ENCODE results near the gene EN2.

EN2 gene

DNA sequence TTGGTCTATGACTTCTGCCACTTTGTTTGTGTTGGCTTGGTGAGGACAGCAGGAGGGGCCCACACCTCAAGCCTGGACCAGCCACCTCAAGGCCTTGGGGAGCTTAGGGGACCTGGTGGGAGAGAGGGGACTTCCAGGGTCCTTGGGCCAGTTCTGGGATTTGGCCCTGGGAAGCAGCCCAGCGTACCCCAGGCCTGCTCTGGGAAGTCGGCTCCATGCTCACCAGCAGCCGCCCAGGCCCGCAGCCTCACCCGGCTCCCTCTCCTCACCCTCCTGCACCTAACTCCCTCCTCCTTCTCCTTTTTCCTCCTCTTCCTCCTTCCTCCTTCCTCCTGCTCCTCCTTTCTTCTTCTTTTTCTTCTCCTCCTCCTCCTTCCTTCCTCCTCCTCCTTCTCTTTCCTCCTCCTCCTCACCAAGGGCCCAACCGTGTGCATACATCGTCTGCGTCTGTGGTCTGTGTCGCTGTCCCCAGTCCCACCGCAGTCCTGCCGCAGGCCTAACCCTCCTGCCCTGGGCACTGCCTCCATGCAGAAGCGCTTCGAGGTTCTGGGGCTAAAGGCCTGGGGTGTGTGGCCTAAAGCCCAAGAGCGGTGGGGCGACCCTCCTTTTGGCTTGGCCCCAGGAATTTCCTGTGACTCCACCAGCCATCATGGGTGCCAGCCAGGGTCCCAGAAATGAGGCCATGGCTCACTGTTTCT, 5.3 kb downstream of the EN2 start:
- DNase-seq (ENCODE audit: low read depth in 1 of 2, low spot score in 1 of 2): no peak

GRCh38 chr7:155464183-155464582, 6.3 kb downstream of the EN2 start:
- DNase-seq (ENCODE audit: low read depth in 1 of 2, low spot score in 1 of 2): no peak

DNA sequence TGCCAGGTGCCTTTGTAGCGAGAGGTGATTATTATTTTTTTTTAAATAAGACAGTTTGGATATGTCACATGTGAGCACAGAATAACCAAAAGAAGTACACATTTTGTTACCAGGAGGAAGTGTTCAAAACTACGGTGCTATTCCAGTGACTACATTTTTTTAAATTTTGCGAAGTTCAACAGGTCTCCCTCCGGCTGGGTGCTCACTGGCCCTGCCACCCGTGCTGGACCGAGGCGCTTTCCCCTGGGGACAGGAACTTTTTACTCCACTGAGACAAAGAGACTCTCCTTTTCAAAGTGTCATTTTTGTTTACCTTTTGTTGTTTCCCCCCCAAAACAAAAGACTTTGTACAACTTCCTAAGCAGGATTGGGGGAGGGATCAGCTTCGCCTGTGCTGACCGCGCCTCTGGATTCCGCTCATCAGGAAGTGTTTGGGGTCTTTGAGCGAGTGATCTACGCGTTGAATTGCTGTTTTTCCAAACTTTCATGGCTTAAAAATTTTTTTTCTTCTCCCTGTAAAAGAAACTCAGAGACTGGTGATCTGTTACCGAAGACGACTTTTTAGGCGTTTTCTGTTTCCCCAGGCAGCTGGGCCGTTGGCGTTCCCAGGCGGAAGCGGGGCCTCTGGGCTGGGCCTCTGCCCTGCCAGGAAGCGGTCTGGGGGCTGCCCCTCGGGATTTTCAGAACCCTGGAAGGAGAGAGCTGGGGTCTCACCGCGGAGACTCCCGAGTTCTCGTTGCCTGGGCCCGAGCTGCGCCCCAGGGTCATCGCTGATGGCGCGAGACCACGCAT, 7.2 kb downstream of the EN2 start:
- no peak for DNase-seq (ENCODE audit: low read depth in 1 of 2, low spot score in 1 of 2)

- no peak for DNase-seq (ENCODE audit: low read depth in 1 of 2, low spot score in 1 of 2)
Measured at GRCh38 chr7:155465761-155466141, 7.8 kb downstream of the EN2 start.

GRCh38 chr7:155466142-155466813, 8.3 kb downstream of the EN2 start:
- DNase-seq (ENCODE audit: low read depth in 1 of 2, low spot score in 1 of 2): no peak

- no peak for DNase-seq (ENCODE audit: low read depth in 1 of 2, low spot score in 1 of 2)
Measured at GRCh38 chr7:155466814-155467733, 9.1 kb downstream of the EN2 start.

- DNase-seq (ENCODE audit: low read depth in 1 of 2, low spot score in 1 of 2): no peak
Measured at GRCh38 chr7:155467846-155468784, 10.2 kb downstream of the EN2 start.

GRCh38 chr7:155468785-155469148, 10.8 kb downstream of the EN2 start:
- no peak for DNase-seq (ENCODE audit: low read depth in 1 of 2, low spot score in 1 of 2)

GRCh38 chr7:155469311-155470185, 11.6 kb downstream of the EN2 start:
- DNase-seq (ENCODE audit: low read depth in 1 of 2, low spot score in 1 of 2): no peak

DNA sequence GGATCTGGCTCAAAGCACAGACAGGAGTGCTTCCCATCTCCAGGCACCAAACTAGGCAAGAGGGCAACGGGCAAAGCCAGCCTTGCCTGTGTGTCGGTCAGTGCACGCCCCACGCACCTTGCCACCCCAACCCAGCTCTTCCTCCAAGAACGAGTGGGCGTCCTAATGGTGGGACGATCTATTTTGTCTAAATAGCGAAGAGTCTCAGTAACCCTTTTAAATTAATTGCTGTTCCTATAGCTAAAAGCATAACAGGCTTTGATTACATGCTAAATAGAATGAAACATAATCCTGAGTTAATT, 12.2 kb downstream of the EN2 start:
- no peak for DNase-seq (ENCODE audit: low read depth in 1 of 2, low spot score in 1 of 2)

DNA sequence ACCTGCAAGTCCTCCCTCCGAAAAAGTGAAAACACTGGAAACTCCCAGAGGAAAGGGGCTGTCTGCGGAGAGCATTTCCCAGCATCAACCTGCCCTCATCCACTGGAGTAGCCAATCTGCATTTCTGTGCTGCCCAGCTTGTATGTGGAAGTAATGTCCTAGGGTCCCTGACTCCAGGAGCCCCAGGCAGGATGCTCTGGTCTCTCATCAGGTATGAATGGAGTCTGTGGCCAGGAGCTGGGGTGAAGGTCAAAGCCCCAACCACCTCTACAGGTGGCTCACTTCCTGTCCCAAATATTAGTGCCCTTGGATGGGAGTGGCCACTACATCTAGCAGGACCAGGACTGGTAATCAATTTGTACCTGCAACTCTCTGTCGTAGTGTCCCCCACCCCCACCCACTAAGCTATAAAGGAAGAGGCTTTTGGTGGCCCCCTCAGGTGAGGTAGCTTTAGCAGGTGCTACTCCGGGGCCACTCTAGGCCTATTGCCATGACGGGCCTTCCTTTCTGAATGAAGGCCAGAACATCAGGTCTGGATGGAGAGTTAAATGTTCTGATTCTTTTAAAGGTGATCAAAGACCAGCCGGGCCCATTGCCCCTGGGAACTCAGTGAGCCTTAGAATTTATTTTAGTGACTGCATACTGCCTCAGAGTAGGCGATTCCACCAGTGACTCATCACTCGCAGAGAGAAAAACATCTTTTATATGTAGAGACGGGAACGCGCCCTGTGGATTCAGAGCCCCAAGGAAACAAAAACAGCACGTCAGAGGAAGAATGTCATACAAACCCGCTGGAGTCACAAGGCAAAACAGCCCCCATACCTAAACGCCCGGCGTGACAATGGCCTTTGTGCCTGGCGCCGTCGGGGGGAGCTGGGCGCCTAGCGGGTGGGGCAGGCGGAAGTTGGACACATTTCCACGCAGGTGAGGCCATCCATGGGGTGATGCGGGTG, 13.0 kb downstream of the EN2 start:
- no peak for DNase-seq (ENCODE audit: low read depth in 1 of 2, low spot score in 1 of 2)

- no peak for DNase-seq (ENCODE audit: low read depth in 1 of 2, low spot score in 1 of 2)
Measured at GRCh38 chr7:155471718-155472117, 13.8 kb downstream of the EN2 start.

DNA sequence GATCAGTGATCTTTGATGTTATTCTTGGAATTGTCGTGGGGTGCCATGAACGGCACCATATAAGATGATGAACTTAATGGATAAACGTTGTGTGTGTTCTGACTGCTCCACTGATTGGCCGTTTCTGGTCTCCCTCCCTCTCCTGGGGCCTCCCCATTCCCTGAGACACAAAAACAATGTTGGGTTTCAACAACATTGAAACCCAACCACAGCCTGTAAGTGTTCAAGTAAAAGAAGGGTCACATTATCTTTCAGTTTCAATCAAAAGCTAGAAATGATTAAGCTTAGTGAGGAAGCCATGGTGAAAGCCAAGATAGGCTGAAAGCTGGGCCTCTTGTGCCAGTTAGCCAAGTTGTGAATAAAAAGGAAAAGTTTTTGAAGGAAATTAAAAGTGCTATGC, 19.5 kb downstream of the EN2 start:
- no peak for DNase-seq (ENCODE audit: low read depth in 1 of 2, low spot score in 1 of 2)

- no peak for DNase-seq (ENCODE audit: low read depth in 1 of 2, low spot score in 1 of 2)
Measured at GRCh38 chr7:155481764-155482163, 23.8 kb downstream of the EN2 start.

DNA sequence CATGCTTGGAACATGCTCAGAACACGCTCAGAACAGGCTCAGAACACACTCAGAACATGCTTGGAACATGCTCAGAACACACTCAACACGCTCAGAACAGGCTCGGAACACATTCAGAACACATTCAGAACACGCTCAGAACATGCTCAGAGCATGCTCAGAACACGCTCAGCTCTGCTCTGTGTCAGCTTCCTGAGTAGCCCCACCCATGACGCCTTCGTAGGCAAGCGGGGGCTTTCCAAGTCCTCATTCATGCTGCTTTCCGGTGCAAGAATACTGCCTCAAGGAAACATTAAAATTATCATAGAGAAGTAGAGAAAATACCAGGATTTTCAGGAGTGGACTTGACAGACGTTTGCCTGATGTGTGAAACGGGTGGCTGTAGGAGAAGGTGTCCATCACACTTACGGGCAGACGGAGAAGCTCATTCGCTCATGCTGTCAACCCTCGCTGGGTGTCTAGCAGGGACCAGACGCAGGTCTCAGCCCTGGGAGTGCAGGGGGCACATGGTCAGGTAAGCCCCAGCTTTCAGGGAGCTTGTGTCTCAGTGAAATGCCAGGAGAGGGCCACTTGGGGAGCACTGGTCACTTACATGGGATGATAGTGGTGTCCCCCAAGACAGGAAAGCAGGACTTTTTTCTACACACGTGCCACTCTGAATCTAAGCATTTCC, 24.7 kb downstream of the EN2 start:
- no peak for DNase-seq (ENCODE audit: low read depth in 1 of 2, low spot score in 1 of 2)

DNA sequence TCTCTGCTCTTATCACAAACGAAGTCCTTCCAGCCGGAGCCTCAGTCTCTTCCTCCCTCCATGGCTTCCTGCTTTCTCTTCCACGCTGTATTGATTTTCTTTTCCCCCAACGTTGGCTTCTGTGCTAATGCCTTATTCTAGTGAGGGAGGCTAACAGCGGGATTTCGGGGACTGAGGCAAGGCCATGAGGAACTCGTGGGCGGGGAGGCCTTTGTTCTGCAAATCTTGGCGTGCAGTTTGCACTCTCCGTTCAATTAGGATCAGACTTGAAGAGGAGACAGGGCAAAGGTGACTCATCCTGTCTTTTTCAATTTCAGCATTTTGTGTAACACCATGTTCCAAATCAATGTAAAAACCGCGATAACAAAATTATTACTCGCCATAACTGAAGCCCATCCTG, 25.3 kb downstream of the EN2 start:
- DNase-seq (ENCODE audit: low read depth in 1 of 2, low spot score in 1 of 2): no peak

- DNase-seq (ENCODE audit: low read depth in 1 of 2, low spot score in 1 of 2): no peak
Measured at GRCh38 chr7:155483868-155484325, 26.0 kb downstream of the EN2 start.

All from activated T-helper 1 cell treated with anti-CD3 and anti-CD28 coated beads, Interleukin-2, amount 50 U/mL, for 16 hours (primary cell).